Activated CD4-positive, alpha-beta T cell treated with anti-CD3 and anti-CD28 coated beads, Interleukin-2, amount 50 U/mL, for 48 hours (primary cell): ENCODE data around the gene PSMG3.
"Not testable (repeated sequence)": the region's sequence is repeated elsewhere in the genome, so short reads cannot be mapped to it uniquely, and the experiment has no call there.

Source experiments
- DNase-seq, 2 experiments: peaks; one replicate each; pipeline ENCODE4 v3.0.0-alpha.2; 2020

Gene PSMG3

GRCh38 chr7:1531263-1531978 lies 38.4 kb downstream of the PSMG3 start:
- DNase-seq = peak; percentile 20 to 28

GRCh38 chr7:1530946-1531262 lies 38.9 kb downstream of the PSMG3 start:
- no peak for DNase-seq

GRCh38 chr7:1529383-1530116 lies 40.3 kb downstream of the PSMG3 start:
- no peak for DNase-seq

GRCh38 chr7:1526271-1526754 lies 43.5 kb downstream of the PSMG3 start:
- DNase-seq = no peak

GRCh38 chr7:1525409-1525808 lies 44.4 kb downstream of the PSMG3 start:
- no peak for DNase-seq

GRCh38 chr7:1523844-1524243 lies 46.0 kb downstream of the PSMG3 start:
- DNase-seq = no peak

- no peak for DNase-seq
These were observed 46.6 kb downstream of the PSMG3 start for GRCh38 chr7:1523208-1523607.

GRCh38 chr7:1521456-1521855 lies 48.4 kb downstream of the PSMG3 start:
- DNase-seq = peak in 1 of 2 experiments; percentile 15

GRCh38 chr7:1520539-1521234 lies 49.1 kb downstream of the PSMG3 start:
- no peak for DNase-seq

- DNase-seq = not testable (repeated sequence)
These were observed 50.4 kb downstream of the PSMG3 start for GRCh38 chr7:1519322-1519922.
